Urinary bladder (tissue), 4 donors: ENCODE measurements around the gene MTCP1. TPM values are rescaled to one million over a fixed set of nuclear protein-coding genes. Genes with fewer than 3 reads are reported as not detected.

Experiments used
- DNase-seq: peaks from one replicate; pipeline ENCODE4 v3.0.0-alpha.2; 2015; ENCODE audit errors: extremely low spot score
- H3K27ac ChIP-seq: one replicate; pipeline ENCODE4 v1.5.1; 2013; ENCODE audit warnings: low read depth, mild to moderate bottlenecking, moderate library complexity
- H3K36me3 ChIP-seq: one replicate; pipeline ENCODE4 v1.6.1; 2013; ENCODE audit warnings: mild to moderate bottlenecking, moderate library complexity; ENCODE audit not compliant: insufficient read depth
- H3K4me1 ChIP-seq: one replicate; pipeline ENCODE4 v1.6.1; 2013; ENCODE audit warnings: mild to moderate bottlenecking, moderate library complexity; ENCODE audit not compliant: insufficient read depth
- H3K4me3 ChIP-seq: one replicate; pipeline ENCODE4 v1.5.1; 2013; ENCODE audit warnings: low read depth, low read length
- WGBS: extraction: QIAGEN DNeasy Blood & Tissue Kit; methylation state at CpG from one replicate; pipeline ENCODE4 v1.1.7; 2013; 5-methylcytosine and 5-hydroxymethylcytosine counted together
- polyA plus RNA-seq: library from polyadenylated mRNA; stranded (reverse); fragments of 200-250 nt; gene quantifications from one replicate; pipeline ENCODE4 v1.2.3, GENCODE V29; 2013
- total RNA-seq: library from RNA; depleted of rRNA; stranded (reverse); fragments of >200 nt; gene quantifications from one replicate; pipeline ENCODE4 v1.2.3, GENCODE V29; 2014
- donor health status: healthy with polysubstance abuse.
- donor health status: healthy.

The MTCP1 gene
- total and polyA plus RNA-seq, 2 donors: 7.3 to 11.7 TPM

- H3K4me3 ChIP-seq: no peak overlapping the region
- DNase-seq: no peak
- H3K36me3 ChIP-seq: no peaks in the 10 kb centered on the region
- H3K4me1 ChIP-seq: no peaks in the 10 kb centered on the region
- no peak overlapping the region for H3K27ac ChIP-seq
- WGBS: 91% methylated on average over 6 of the region's 6 CpGs
These were observed 24.7 kb downstream of the MTCP1 start for GRCh38 chrX:155046129-155046810.

GRCh38 chrX:155035688-155036087 lies 35.2 kb downstream of the MTCP1 start:
- Histone ChIP-seq H3K27ac (no peak overlapping the region), H3K4me3 (no peak overlapping the region), H3K36me3 (no peaks in the 10 kb centered on the region), H3K4me1 (no peaks in the 10 kb centered on the region)
- whole genome bisulfite sequencing: 98% methylated on average over 4 of the region's 4 CpGs
- DNase-seq: no peak

GRCh38 chrX:155031657-155032056 lies 39.3 kb downstream of the MTCP1 start:
- Histone ChIP-seq H3K27ac (no peak overlapping the region), H3K4me1 (no peaks in the 10 kb centered on the region), H3K4me3 (no peak overlapping the region), H3K36me3 (no peaks in the 10 kb centered on the region)
- 83% methylated on average over 5 of the region's 5 CpGs for WGBS
- DNase-seq: no peak

- Histone ChIP-seq H3K4me1 (no peaks in the 10 kb centered on the region), H3K4me3 (no peak overlapping the region), H3K36me3 (no peaks in the 10 kb centered on the region), H3K27ac (no peak overlapping the region)
- no peak for DNase-seq
- 55% methylated on average over 2 of the region's 2 CpGs for WGBS
These were observed 42.1 kb downstream of the MTCP1 start for GRCh38 chrX:155028877-155029291.

GRCh38 chrX:155028129-155028528 lies 42.8 kb downstream of the MTCP1 start:
- no peak for DNase-seq
- no peaks in the 10 kb centered on the region for H3K4me1 ChIP-seq
- 24% methylated on average over 3 of the region's 3 CpGs for WGBS
- no peak overlapping the region for H3K27ac ChIP-seq
- H3K4me3 ChIP-seq: no peak overlapping the region
- no peaks in the 10 kb centered on the region for H3K36me3 ChIP-seq

GRCh38 chrX:155027509-155028066 lies 43.3 kb downstream of the MTCP1 start:
- Histone ChIP-seq H3K36me3 (no peaks in the 10 kb centered on the region), H3K4me3 (peak overlapping the region; percentile 55), H3K4me1 (no peaks in the 10 kb centered on the region), H3K27ac (peak overlapping the region; percentile 97)
- DNase-seq: peak; percentile 29
- under 1% methylated on average over 14 of the region's 14 CpGs for WGBS

- H3K4me3 ChIP-seq: peak within 1 kb of the TSS; percentile 55
- peak within 1 kb of the TSS; percentile 97 for H3K27ac ChIP-seq
- no peaks in the 10 kb centered on the region for H3K36me3 ChIP-seq
- DNase-seq: peak; percentile 79
- under 1% methylated on average over 74 of the region's 82 CpGs for WGBS
- no peaks in the 10 kb centered on the region for H3K4me1 ChIP-seq
These were observed 44.0 kb downstream of the MTCP1 start, which contains the start of gene FUNDC2 for GRCh38 chrX:155026727-155027508. FUNDC2 (plus strand) TSS chrX:155026844; CDS start chrX:155026939, 95 bp downstream.

GRCh38 chrX:155026420-155026726 lies 44.6 kb downstream of the MTCP1 start:
- DNase-seq: no peak
- 1% methylated on average over 16 of the region's 16 CpGs for WGBS
- peak overlapping the region; percentile 35 for H3K4me3 ChIP-seq
- H3K36me3 ChIP-seq: no peaks in the 10 kb centered on the region
- H3K4me1 ChIP-seq: no peaks in the 10 kb centered on the region
- peak overlapping the region; percentile 23 for H3K27ac ChIP-seq

GRCh38 chrX:155023907-155024833 lies 46.8 kb downstream of the MTCP1 start:
- Histone ChIP-seq H3K4me3 (no peak overlapping the region), H3K36me3 (no peaks in the 10 kb centered on the region), H3K4me1 (no peaks in the 10 kb centered on the region), H3K27ac (no peak overlapping the region)
- WGBS: 85% methylated on average over 6 of the region's 6 CpGs
- no peak for DNase-seq

GRCh38 chrX:155022585-155022984 lies 48.4 kb downstream of the MTCP1 start, which contains the start of gene F8:
F8 (minus strand) TSS chrX:155022723; CDS start chrX:155022552, 171 bp downstream.
- no peaks in the 10 kb centered on the region for H3K36me3 ChIP-seq
- DNase-seq: no peak
- no peaks in the 10 kb centered on the region for H3K4me1 ChIP-seq
- H3K27ac ChIP-seq: no peak within 1 kb of the TSS
- no peak within 1 kb of the TSS for H3K4me3 ChIP-seq
- WGBS: 5% methylated on average over 1 of the region's 1 CpG

- DNase-seq: no peak
- no peaks in the 10 kb centered on the region for H3K4me1 ChIP-seq
- no peaks in the 10 kb centered on the region for H3K36me3 ChIP-seq
- no peak overlapping the region for H3K4me3 ChIP-seq
- H3K27ac ChIP-seq: no peak overlapping the region
- WGBS: 98% methylated on average over 3 of the region's 3 CpGs
These were observed 50.3 kb downstream of the MTCP1 start for GRCh38 chrX:155020591-155020990.
